IMR-90 (cell line): ENCODE measurements around the gene PAPPA. TPM values are rescaled to one million over a fixed set of nuclear protein-coding genes. Genes with fewer than 3 reads are reported as not detected.
A peak's percentile ranks its signal among the peaks of the same experiment; 100 is the strongest.

Source experiments
- ATAC-seq: fragments of 200-7000 bp; cut with Tn5 transposase; 2 replicates; pipeline ENCODE4 v1.9.1; 2020; ENCODE audit warnings: low read depth, mild to moderate bottlenecking, moderate library complexity
- BruUV-seq: library from RNA; stranded (reverse); fragments of 400-500 nt; replicated peaks from 2 replicates; lab custom pipeline; 2021; lab: Mats Ljungman, UMichigan
- CTCF ChIA-PET: fragments of 300-600 bp; formaldehyde crosslinking; extraction: SDS; loops from one replicate; lab custom pipeline; 2021; ENCODE audit warnings: antibody characterized with exemption; lab: Yijun Ruan, JAX
- POLR2A ChIA-PET: fragments of 300-600 bp; sonication (Branson Sonifier 250); formaldehyde crosslinking; loops from one replicate; lab custom pipeline; 2022; ENCODE audit warnings: antibody characterized with exemption; ENCODE audit not compliant: unreplicated experiment; lab: Charles Lee
- DNase-seq: peaks from one replicate; pipeline ENCODE4 v3.0.0; 2013
- H2AFZ ChIP-seq: replicated peaks from 2 replicates; pipeline ENCODE3; 2013; ENCODE audit warnings: low read length, mild to moderate bottlenecking; ENCODE audit not compliant: poor library complexity
- H2AK5ac ChIP-seq: 2 replicates; pipeline ENCODE4 v1.6.1; 2013; ENCODE audit warnings: low read depth, low read length, inconsistent platforms
- H2AK9ac ChIP-seq: replicated peaks from 2 replicates; pipeline ENCODE3; 2013; ENCODE audit warnings: mild to moderate bottlenecking, low read depth, low read length, moderate library complexity; ENCODE audit not compliant: poor library complexity
- H2BK120ac ChIP-seq: 2 replicates; pipeline ENCODE4 v1.6.1; 2013; ENCODE audit warnings: low read depth, low read length, inconsistent platforms
- H2BK15ac ChIP-seq: 3 replicates; pipeline ENCODE4 v1.6.1; 2013; ENCODE audit warnings: low read depth, low read length, inconsistent platforms
- H2BK20ac ChIP-seq: 2 replicates; pipeline ENCODE4 v1.6.1; 2013; ENCODE audit warnings: low read depth, mild to moderate bottlenecking, inconsistent platforms, low read length, moderate library complexity
- H2BK5ac ChIP-seq: 2 replicates; pipeline ENCODE4 v1.6.1; 2013; ENCODE audit warnings: mild to moderate bottlenecking, low read depth, low read length, inconsistent platforms; ENCODE audit not compliant: poor library complexity, severe bottlenecking
- H3K14ac ChIP-seq: replicated peaks from 2 replicates; pipeline ENCODE4 v1.6.1; 2013; ENCODE audit warnings: low read depth, low read length, inconsistent platforms
- H3K18ac ChIP-seq: 2 replicates; pipeline ENCODE4 v1.6.1; 2013; ENCODE audit warnings: low read depth, low read length, control low read depth
- H3K23ac ChIP-seq: 2 replicates; pipeline ENCODE4 v1.6.1; 2013; ENCODE audit warnings: low read depth, low read length, inconsistent platforms
- H3K27ac ChIP-seq: 2 replicates; pipeline ENCODE4 v1.5.1; 2013; ENCODE audit warnings: mild to moderate bottlenecking, control low read depth, low read length; ENCODE audit not compliant: insufficient read depth
- H3K27me3 ChIP-seq: 2 replicates; pipeline ENCODE4 v1.6.1; 2013; ENCODE audit warnings: low read length; ENCODE audit not compliant: control insufficient read depth, insufficient read depth
- H3K36me3 ChIP-seq: 2 replicates; pipeline ENCODE4 v1.6.1; 2013; ENCODE audit warnings: low read length, mixed read lengths; ENCODE audit not compliant: control insufficient read depth, insufficient read depth
- H3K4ac ChIP-seq: 2 replicates; pipeline ENCODE4 v1.6.1; 2013; ENCODE audit warnings: low read depth, low read length, inconsistent platforms
- H3K4me1 ChIP-seq: 2 replicates; pipeline ENCODE4 v1.6.1; 2013; ENCODE audit warnings: low read length, mixed read lengths; ENCODE audit not compliant: control insufficient read depth, insufficient read depth
- H3K4me2 ChIP-seq: 2 replicates; pipeline ENCODE4 v1.6.1; 2013; ENCODE audit warnings: low read depth, mild to moderate bottlenecking, control low read depth, low read length, moderate library complexity
- H3K4me3 ChIP-seq: 2 replicates; pipeline ENCODE4 v1.5.1; 2013; ENCODE audit warnings: low read depth, mild to moderate bottlenecking, control low read depth, low read length, moderate library complexity; ENCODE audit not compliant: insufficient read depth
- H3K56ac ChIP-seq: 2 replicates; pipeline ENCODE4 v1.6.1; 2013; ENCODE audit warnings: low read length, inconsistent platforms; ENCODE audit not compliant: insufficient read depth; ENCODE audit errors: extremely low read depth
- H3K79me1 ChIP-seq, 2 experiments: 2 replicates each; pipeline ENCODE4 v1.6.1; 2013; ENCODE audit warnings: low read length in 2 of 2, inconsistent platforms in 1 of 2, low read depth in 1 of 2
- H3K9ac ChIP-seq: 2 replicates; pipeline ENCODE4 v1.6.1; 2013; ENCODE audit warnings: low read depth, low read length, control low read depth
- H3K9me1 ChIP-seq: 2 replicates; pipeline ENCODE4 v1.6.1; 2013; ENCODE audit warnings: low read length, inconsistent platforms; ENCODE audit not compliant: insufficient read depth
- H3K9me3 ChIP-seq: 2 replicates; pipeline ENCODE4 v1.6.1; 2013; ENCODE audit warnings: low read length; ENCODE audit not compliant: control insufficient read depth, insufficient read depth
- H4K20me1 ChIP-seq: 2 replicates; pipeline ENCODE4 v1.6.1; 2013; ENCODE audit warnings: low read length, inconsistent platforms; ENCODE audit not compliant: insufficient read depth
- H4K5ac ChIP-seq: 2 replicates; pipeline ENCODE4 v1.6.1; 2013; ENCODE audit warnings: mild to moderate bottlenecking, low read depth, low read length, control low read depth
- H4K8ac ChIP-seq, 2 experiments: 2 replicates each; pipeline ENCODE4 v1.6.1; 2013; ENCODE audit warnings: low read depth in 2 of 2, low read length in 2 of 2, control low read depth in 1 of 2, inconsistent platforms in 1 of 2
- H4K91ac ChIP-seq: 2 replicates; pipeline ENCODE4 v1.6.1; 2013; ENCODE audit warnings: low read depth, low read length, inconsistent platforms; ENCODE audit not compliant: insufficient read depth
- BHLHE40 ChIP-seq: fragments of 150-350 bp; IDR thresholded peaks from 2 replicates; pipeline ENCODE4 v1.6.1; 2016; ENCODE audit warnings: mild to moderate bottlenecking, low read depth, low read length
- CTCF ChIP-seq: conservative IDR thresholded peaks from 2 replicates; pipeline ENCODE4 v1.5.1; 2012; ENCODE audit warnings: mild to moderate bottlenecking, low read depth, low read length, improper control_type of control experiment
- MAFK ChIP-seq: IDR thresholded peaks from 2 replicates; pipeline ENCODE4 v1.6.1; 2012; ENCODE audit warnings: low read depth, low read length, improper control_type of control experiment
- NFE2L2 ChIP-seq: fragments of 150-350 bp; IDR thresholded peaks from 2 replicates; pipeline ENCODE4 v1.6.1; 2016; ENCODE audit warnings: low read depth, mild to moderate bottlenecking, low read length
- SMC3 ChIP-seq: fragments of 150-350 bp; IDR thresholded peaks from 2 replicates; pipeline ENCODE4 v1.6.1; 2016; ENCODE audit warnings: low read depth, mild to moderate bottlenecking, antibody characterized with exemption, low read length, moderate library complexity
- USF2 ChIP-seq: fragments of 150-350 bp; IDR thresholded peaks from 2 replicates; pipeline ENCODE4 v1.6.1; 2017; ENCODE audit warnings: mild to moderate bottlenecking, antibody characterized with exemption, low read length, low read depth
- WGBS, 2 experiments: methylation state at CpG; one replicate each; pipeline versions ENCODE4 v1.1.5 to v1.1.7; 2013; ENCODE audit warnings: missing lambda C conversion rate in 2 of 2; ENCODE audit not compliant: insufficient read length in 1 of 2; ENCODE audit errors: extremely low coverage in 2 of 2; 5-methylcytosine and 5-hydroxymethylcytosine counted together
- dilution Hi-C: fragments of 300-500 bp; cut with HindIII; formaldehyde crosslinking; loops from one replicate; pipeline ENCODE4 v1.14.3; 2018; ENCODE audit warnings: low sequenced_read_pairs; ENCODE audit not compliant: unreplicated experiment
- in situ Hi-C: fragments of 300-500 bp; cut with MboI; formaldehyde crosslinking; loops from 3 replicates; pipeline ENCODE4 v1.14.3; 2019; ENCODE audit warnings: low sequenced_read_pairs, inconsistent platforms, mixed read lengths
- intact Hi-C: fragments of 100-400 bp; cut with micrococcal nuclease; formaldehyde crosslinking; loops from 2 replicates; pipeline ENCODE4 v1.10.0; 2022
- polyA plus RNA-seq, 3 experiments: library from polyadenylated mRNA; depleted of rRNA; stranded (reverse); fragments of >200 nt; gene quantifications; 2 replicates each; pipeline ENCODE4 v1.2.3, GENCODE V29; 2012; ENCODE audit warnings: low replicate concordance in 1 of 3
- total RNA-seq: library from RNA; depleted of rRNA; stranded (reverse); fragments of >200 nt; gene quantifications from 2 replicates; pipeline ENCODE4 v1.2.3, GENCODE V29; 2012

PAPPA gene
- total and polyA plus RNA-seq, 2 of the 4 experiments (the other 2 are of a cell fraction), result 8.3 to 12.4 TPM

DNA sequence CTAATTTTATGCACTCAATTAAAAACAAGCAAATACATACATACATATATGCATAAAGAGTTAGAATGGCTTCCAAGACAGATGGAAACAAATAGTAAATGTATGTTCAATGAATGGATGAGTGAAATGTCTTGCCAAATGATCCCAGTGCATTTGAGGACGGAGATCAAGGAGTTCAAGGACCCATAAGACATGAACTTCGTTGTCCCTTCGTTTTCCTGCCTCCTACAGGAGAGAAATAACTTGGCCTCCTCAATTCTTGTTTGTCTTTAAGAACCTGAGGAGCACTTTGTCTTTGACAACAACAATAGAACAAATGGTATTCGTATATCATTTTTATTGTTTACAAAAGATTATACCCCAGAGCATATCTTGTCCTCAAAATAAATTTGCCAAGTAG is 2.4 kb upstream of the PAPPA start:
- DNase-seq (no peak), ATAC-seq (no peak)
- dilution Hi-C loops, result no loop called here
- Histone ChIP-seq H3K36me3 (no peaks in the 10 kb centered on the region), H4K5ac (peak overlapping the region; percentile 98), H2AFZ (no peak overlapping the region), H3K9me3 (no peaks in the 10 kb centered on the region), H2AK5ac (peak overlapping the region; percentile 98), H3K79me1 (peaks cover 3 to 21% of the 10 kb centered on the region in 2 experiments; a peak in 3 of 4 replicates), H3K9me1 (no peaks in the 10 kb centered on the region), H3K9ac (no peak overlapping the region), H3K14ac (peak overlapping the region; percentile 84), H3K56ac (no peak overlapping the region), H2BK120ac (peak overlapping the region; percentile 89), H3K27ac (peak overlapping the region; percentile 79; the same call in 1 of the 2 replicates), H3K4me2 (no peak overlapping the region; the same call in 1 of the 2 replicates), H3K23ac (peak overlapping the region; percentile 82; the same call in 1 of the 2 replicates), H3K18ac (peak overlapping the region; percentile 98), H3K4me1 (peaks cover 5% of the 10 kb centered on the region), H3K4me3 (no peak overlapping the region), H4K91ac (peak overlapping the region; percentile 89), H3K27me3 (no peaks in the 10 kb centered on the region), H4K8ac (peak overlapping the region; percentile 37 to 60), H2BK15ac (peak overlapping the region; percentile 93; the same call in 2 of the 3 replicates), H2BK5ac (peak overlapping the region; percentile 99), H3K4ac (peak overlapping the region; percentile 78), H2BK20ac (peak overlapping the region; percentile 92), H2AK9ac (no peak overlapping the region), H4K20me1 (no peaks in the 10 kb centered on the region)
- no TSS peak for BruUV-seq
- in situ Hi-C loops, result loop anchor here (10.0 kb wide), 3 partner anchors 424 to 556 kb away; no protein-coding TSS in a partner anchor
- WGBS, 2 experiments, result no CpG with 5 or more reads among the region's 4 CpGs
- intact Hi-C loops, result loop anchor here (5.0 to 10.0 kb wide), 6 partner anchors 49 to 494 kb away; no protein-coding TSS in a partner anchor
- ChIA-PET POLR2A (interaction anchor here (2.9 kb wide), 1 partner anchor 207 kb away, joined by 22 read pairs; no protein-coding TSS in a partner anchor), CTCF (interaction anchor here (0.9 to 1.9 kb wide), 5 partner anchors 13 to 558 kb away, joined by 3 to 11 read pairs (median 4); no protein-coding TSS in a partner anchor)
- TF ChIP-seq NFE2L2, result no peak
- TF ChIP-seq CTCF, result no peak
- TF ChIP-seq MAFK, result no peak
- TF ChIP-seq SMC3, result no peak
- no peak for TF ChIP-seq USF2
- no peak for TF ChIP-seq BHLHE40
